T-helper 2 cell treated with Interferon-gamma antibody and Interleukin-4, amounts not matched to agents 5 μg/mL and 100 μg/mL, for 36 hours (primary cell): ENCODE data around the gene IQCH.
"Not testable (repeated sequence)": the region's sequence is repeated elsewhere in the genome, so short reads cannot be mapped to it uniquely, and the experiment has no call there.

Source experiments
- DNase-seq: peaks from one replicate; pipeline ENCODE4 v3.0.0; 2021; ENCODE audit warnings: low spot score
- H3K27ac Mint-ChIP-seq: one replicate; pipeline ENCODE4 v1.8.0; 2021; ENCODE audit warnings: mild to moderate bottlenecking, mixed read lengths
- H3K27me3 Mint-ChIP-seq: one replicate; pipeline ENCODE4 v1.8.0; 2021; ENCODE audit warnings: low read depth, mixed read lengths
- H3K36me3 Mint-ChIP-seq: one replicate; pipeline ENCODE4 v1.8.0; 2021; ENCODE audit warnings: low read depth, mixed read lengths
- H3K4me1 Mint-ChIP-seq: one replicate; pipeline ENCODE4 v1.8.0; 2021; ENCODE audit warnings: low read depth, mixed read lengths
- H3K4me3 Mint-ChIP-seq: one replicate; pipeline ENCODE4 v1.8.0; 2022; ENCODE audit warnings: mild to moderate bottlenecking, moderate library complexity, mixed read lengths
- H3K9me3 Mint-ChIP-seq: one replicate; pipeline ENCODE4 v1.8.0; 2021; ENCODE audit warnings: mixed read lengths

Gene IQCH

DNA sequence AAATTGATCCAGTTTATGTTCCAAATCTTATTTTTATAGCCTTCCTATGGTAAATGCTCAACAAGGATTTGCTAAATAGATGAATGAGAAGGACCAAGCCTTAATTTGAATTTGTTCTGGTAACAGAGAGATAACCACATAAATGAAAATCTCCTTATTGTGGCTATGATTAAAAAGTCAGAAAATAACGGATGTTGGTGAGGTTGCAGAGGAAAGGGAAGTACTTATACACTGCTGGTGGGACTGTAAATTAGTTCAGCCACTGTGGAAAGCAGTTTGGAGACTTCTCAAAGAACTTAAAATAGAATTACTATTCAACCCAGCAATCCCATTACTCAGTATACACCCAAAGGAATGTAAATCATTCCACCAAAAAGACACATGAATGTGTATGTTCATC, 26.3 kb upstream of the IQCH start:
- no peak overlapping the region for H3K27ac Mint-ChIP-seq
- DNase-seq = no peak
- no peak overlapping the region for H3K4me3 Mint-ChIP-seq
- H3K27me3 Mint-ChIP-seq = no peaks in the 10 kb centered on the region
- H3K4me1 Mint-ChIP-seq = peaks cover 7% of the 10 kb centered on the region
- no peaks in the 10 kb centered on the region for H3K9me3 Mint-ChIP-seq
- H3K36me3 Mint-ChIP-seq = peaks cover 44% of the 10 kb centered on the region

DNA sequence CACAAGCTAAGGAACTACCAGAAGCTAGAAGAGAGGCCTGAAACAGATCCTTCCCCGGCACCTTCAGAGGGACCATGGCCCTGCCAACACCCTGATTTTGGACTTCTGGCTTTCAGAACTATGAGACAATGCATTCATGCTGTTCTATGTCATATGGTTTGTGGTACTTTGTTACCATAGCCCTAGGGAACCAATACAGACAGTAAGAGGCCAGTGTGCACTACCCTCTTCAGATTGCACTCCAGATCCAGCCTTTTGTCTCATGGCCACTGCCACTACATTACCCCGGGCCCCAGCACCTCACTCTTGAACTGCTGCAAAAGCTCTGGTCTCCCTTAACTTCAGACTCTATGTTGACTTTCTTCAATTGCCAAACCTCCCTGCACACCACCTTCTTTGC, 24.1 kb upstream of the IQCH start:
- no peaks in the 10 kb centered on the region for H3K27me3 Mint-ChIP-seq
- H3K4me3 Mint-ChIP-seq = no peak overlapping the region
- H3K36me3 Mint-ChIP-seq = peaks cover 57% of the 10 kb centered on the region
- H3K9me3 Mint-ChIP-seq = no peaks in the 10 kb centered on the region
- H3K27ac Mint-ChIP-seq = no peak overlapping the region
- H3K4me1 Mint-ChIP-seq = peaks cover 9% of the 10 kb centered on the region
- no peak for DNase-seq

- no peak for DNase-seq
- peaks cover 11% of the 10 kb centered on the region for H3K4me1 Mint-ChIP-seq
- no peaks in the 10 kb centered on the region for H3K9me3 Mint-ChIP-seq
- no peak overlapping the region for H3K4me3 Mint-ChIP-seq
- no peak overlapping the region for H3K27ac Mint-ChIP-seq
- H3K36me3 Mint-ChIP-seq = peaks cover 63% of the 10 kb centered on the region
- H3K27me3 Mint-ChIP-seq = no peaks in the 10 kb centered on the region
These were observed 22.0 kb upstream of the IQCH start for GRCh38 chr15:67232591-67232990.

GRCh38 chr15:67240235-67241131, 14.1 kb upstream of the IQCH start:
- H3K27ac Mint-ChIP-seq = peak overlapping the region; percentile 82
- no peaks in the 10 kb centered on the region for H3K9me3 Mint-ChIP-seq
- no peak for DNase-seq
- H3K36me3 Mint-ChIP-seq = peaks cover 23% of the 10 kb centered on the region
- peaks cover 43% of the 10 kb centered on the region for H3K4me1 Mint-ChIP-seq
- peak overlapping the region; percentile 65 for H3K4me3 Mint-ChIP-seq
- no peaks in the 10 kb centered on the region for H3K27me3 Mint-ChIP-seq

DNA sequence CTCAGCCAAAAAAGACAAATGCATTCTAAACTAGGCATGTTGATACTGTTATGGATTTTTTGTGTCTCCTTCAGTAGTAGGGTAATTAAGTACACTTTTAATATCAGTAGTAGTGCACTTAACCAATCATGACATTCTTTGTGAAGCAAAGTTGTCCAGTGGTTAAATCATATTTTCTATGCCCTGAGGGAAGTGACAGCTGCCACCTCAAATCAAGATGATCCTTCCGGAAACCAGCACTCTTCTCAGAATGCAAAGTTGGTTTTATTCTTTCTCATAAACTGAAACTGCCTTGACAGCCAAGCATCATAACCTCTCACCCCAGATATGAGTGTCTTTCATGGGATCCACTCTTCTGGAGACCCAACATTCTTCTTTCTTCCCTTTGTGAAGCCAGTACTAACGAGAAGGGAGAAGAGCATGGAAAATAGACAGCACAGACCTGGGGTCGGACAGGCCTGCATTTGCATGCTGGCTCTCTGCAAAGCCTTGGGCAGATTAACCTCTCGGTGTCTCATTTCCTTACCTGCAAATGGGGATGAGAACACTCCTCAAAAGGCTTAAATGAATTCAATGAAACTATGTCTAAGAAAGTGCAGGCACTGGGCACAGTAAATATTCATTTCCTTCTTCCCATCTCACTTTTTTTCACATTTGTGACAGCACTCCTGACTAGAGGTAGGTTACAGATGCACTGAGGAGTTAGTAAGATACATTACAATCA, 13.3 kb upstream of the IQCH start:
- DNase-seq = peak; percentile 64
- peaks cover 22% of the 10 kb centered on the region for H3K36me3 Mint-ChIP-seq
- no peaks in the 10 kb centered on the region for H3K27me3 Mint-ChIP-seq

DNA sequence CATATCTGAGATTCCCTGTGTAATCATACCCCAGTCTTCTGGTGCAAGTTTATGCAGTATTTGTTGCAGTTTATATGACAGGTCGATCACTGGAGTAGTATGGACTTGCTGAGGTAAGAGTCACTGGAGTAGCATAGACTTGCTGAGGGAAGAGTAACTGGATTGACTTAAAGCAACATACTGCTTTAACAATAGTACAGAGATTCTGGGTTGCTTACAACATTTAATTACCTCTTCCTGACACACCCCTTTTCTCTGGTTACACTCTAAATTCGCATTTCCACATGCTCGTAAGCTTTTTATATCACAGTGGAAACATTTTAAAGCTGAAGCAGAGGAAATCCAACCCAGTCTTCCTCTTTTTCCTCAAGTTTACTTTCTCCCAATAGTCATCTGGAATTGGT, 11.9 kb upstream of the IQCH start:
- no peak for DNase-seq
- peak overlapping the region; percentile 37 for H3K4me3 Mint-ChIP-seq
- peak overlapping the region; percentile 26 for H3K27ac Mint-ChIP-seq
- peaks cover 43% of the 10 kb centered on the region for H3K4me1 Mint-ChIP-seq
- H3K36me3 Mint-ChIP-seq = peaks cover 32% of the 10 kb centered on the region
- H3K9me3 Mint-ChIP-seq = peaks cover 4% of the 10 kb centered on the region
- no peaks in the 10 kb centered on the region for H3K27me3 Mint-ChIP-seq

More for the DNA sequence above, 13.3 kb upstream of the IQCH start:
- Mint-ChIP-seq H3K27ac (peak overlapping the region; percentile 82), H3K9me3 (no peaks in the 10 kb centered on the region), H3K4me1 (peaks cover 42% of the 10 kb centered on the region), H3K4me3 (peak overlapping the region; percentile 65)

DNA sequence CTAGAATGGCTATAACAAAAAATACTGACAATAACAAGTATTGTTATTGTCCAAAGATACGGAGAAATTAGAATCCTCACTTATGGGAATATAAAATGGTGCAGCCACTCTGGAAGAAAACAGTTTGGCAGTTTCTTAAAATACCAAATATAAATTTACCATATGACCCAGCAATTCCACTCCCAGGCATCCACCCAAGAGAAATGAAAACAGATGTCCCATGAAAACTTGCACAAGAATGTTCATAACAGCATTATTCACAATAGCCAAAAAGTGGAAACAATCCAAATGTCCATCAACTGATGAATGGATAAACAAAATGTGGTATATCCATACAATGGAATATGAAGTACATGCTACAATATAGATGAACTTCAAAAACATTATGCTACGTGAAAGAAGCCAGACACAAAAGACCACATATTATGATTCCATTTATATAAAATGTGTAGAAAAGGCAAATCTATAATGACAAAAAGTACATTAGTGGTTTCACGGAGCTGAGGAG, 9.6 kb upstream of the IQCH start:
- peaks cover 4% of the 10 kb centered on the region for H3K9me3 Mint-ChIP-seq

DNA sequence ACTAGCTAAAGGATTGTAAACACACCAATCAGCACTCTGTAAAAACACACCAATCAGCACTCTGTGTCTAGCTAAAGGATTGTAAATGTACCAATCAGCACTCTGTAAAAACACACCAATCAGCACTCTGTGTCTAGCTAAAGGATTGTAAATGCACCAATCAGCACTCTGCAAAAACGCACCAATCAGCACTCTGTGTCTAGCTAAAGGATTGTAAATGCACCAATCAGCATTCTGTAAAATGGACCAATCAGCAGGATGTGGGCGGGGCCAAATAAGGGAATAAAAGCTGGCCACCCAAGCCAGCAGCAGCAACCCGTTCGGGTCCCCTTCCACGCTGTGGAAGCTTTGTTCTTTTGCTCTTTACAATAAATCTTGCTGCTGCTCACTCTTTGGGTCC, 8.0 kb upstream of the IQCH start:
- DNase-seq, H3K4me3 Mint-ChIP-seq, H3K9me3 Mint-ChIP-seq, H3K27me3 Mint-ChIP-seq, H3K27ac Mint-ChIP-seq: not testable (repeated sequence)
- Mint-ChIP-seq H3K4me1 (peaks cover 25% of the 10 kb centered on the region), H3K36me3 (peaks cover 45% of the 10 kb centered on the region)

More for the DNA sequence above, 9.6 kb upstream of the IQCH start:
- peaks cover 43% of the 10 kb centered on the region for H3K36me3 Mint-ChIP-seq
- H3K4me1 Mint-ChIP-seq = peaks cover 39% of the 10 kb centered on the region
- H3K4me3 Mint-ChIP-seq = no peak overlapping the region
- H3K27ac Mint-ChIP-seq = no peak overlapping the region
- H3K27me3 Mint-ChIP-seq = no peaks in the 10 kb centered on the region
- DNase-seq = no peak

DNA sequence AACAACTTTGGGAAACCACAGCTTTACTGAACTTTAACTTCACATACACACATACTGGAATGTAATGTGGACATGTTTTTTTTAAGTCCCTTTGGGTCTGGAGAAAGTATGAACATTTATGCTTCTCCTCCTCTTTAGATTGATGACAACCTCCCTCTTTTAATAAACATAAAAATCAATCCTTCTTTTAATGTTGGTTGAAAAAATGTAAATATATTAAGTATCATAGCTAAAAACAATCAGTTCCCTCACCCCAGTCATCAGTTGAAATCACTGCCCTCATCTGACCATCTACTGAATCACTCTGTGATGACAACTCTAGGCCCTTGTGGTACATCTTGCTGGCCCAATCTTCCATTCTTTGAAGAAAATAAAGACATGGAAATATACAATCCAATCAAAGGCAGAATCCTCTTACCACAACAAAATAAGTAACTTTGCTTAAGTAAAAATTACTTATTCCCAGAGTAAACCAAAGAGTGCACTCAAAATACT, 6.5 kb upstream of the IQCH start:
- H3K27me3 Mint-ChIP-seq = no peaks in the 10 kb centered on the region
- no peak overlapping the region for H3K27ac Mint-ChIP-seq
- no peak overlapping the region for H3K4me3 Mint-ChIP-seq
- H3K9me3 Mint-ChIP-seq = peaks cover 4% of the 10 kb centered on the region
- H3K36me3 Mint-ChIP-seq = peaks cover 49% of the 10 kb centered on the region
- no peak for DNase-seq
- peaks cover 27% of the 10 kb centered on the region for H3K4me1 Mint-ChIP-seq

- Mint-ChIP-seq H3K4me3 (no peak overlapping the region), H3K4me1 (peaks cover 32% of the 10 kb centered on the region), H3K9me3 (peaks cover 4% of the 10 kb centered on the region), H3K36me3 (peaks cover 46% of the 10 kb centered on the region), H3K27ac (no peak overlapping the region), H3K27me3 (peaks cover 3% of the 10 kb centered on the region)
- no peak for DNase-seq
These were observed 4.8 kb upstream of the IQCH start for GRCh38 chr15:67249830-67250229.

DNA sequence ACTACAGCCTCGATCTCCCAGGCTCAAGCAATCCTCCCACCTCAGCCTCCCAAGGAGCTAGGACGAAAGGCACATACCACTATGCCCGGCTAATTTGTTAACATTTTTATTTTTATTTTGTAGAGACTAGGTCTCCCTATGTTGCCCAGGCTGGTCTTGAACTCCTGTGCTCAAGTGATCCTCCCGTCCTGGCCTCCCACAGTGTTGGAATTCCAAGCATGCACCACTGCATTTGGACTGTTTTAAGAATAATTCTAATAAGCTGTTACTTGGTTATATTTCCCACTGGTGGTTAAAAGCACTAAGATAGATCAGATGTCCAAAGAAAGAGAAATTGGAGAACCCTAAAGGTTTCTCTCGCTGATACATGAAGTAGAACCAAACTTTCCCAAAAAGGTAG, 3.3 kb upstream of the IQCH start:
- Mint-ChIP-seq H3K9me3 (peaks cover 4% of the 10 kb centered on the region), H3K27ac (no peak overlapping the region), H3K27me3 (peaks cover 15% of the 10 kb centered on the region), H3K4me3 (no peak overlapping the region), H3K36me3 (peaks cover 32% of the 10 kb centered on the region), H3K4me1 (peaks cover 38% of the 10 kb centered on the region)
- no peak for DNase-seq

DNA sequence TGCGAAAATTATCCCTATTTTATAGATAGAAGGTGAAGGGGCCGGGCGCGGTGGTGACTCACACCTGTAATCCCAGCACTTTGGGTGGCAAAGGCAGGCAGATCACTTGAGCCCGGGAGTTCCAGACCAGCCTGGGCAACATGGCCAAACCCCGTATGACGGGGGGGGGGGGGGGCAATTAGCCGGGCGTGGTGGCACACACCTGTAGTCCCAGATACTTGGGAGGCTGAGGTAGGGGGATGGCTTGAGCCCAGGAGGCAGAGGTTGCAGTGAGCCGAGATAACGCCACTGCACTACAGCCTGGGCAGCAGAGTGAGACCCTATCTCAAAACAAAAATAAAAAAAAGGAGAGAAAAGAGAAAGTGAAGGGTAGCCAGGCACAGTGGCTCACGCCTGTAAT, 1.5 kb upstream of the IQCH start:
- Mint-ChIP-seq H3K27ac (peak overlapping the region; percentile 98), H3K4me1 (peaks cover 32% of the 10 kb centered on the region), H3K36me3 (peaks cover 16% of the 10 kb centered on the region), H3K27me3 (peaks cover 23% of the 10 kb centered on the region), H3K9me3 (no peaks in the 10 kb centered on the region), H3K4me3 (peak overlapping the region; percentile 100)
- DNase-seq = no peak

DNA sequence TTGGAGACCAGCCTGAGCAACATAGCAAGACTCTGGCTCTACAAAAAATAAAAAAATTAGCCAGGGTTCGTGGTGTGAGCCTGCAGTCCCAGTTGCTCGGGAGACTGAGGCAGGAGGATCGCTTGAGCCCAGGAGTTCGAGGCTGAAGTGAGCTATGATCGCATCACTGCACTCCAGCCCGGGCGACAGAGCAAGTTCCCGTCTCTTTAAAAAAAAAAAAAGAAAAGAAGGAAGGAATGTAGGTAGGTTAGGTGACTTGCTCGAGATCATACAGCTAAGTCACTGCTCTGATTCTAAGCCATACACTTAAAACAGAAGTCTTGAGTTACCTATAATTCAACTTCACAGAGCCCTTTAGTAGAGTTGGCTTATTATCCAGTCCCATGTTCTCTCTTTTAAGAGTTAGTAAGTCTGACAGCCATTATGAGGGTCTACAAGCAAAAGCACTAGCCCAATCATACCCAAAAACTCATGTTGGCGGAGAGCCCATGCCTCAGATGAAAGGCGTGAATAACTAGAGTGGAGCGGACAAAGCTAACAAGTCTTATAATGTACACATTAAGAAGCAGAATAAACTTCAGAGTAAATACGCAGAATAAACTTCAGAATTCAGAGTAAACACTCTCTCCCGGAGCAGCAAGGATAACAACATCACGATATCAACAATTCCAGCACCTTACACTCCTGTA, 893 bp upstream of the IQCH start:
- H3K4me1 Mint-ChIP-seq = peaks cover 31% of the 10 kb centered on the region
- peak overlapping the region; percentile 98 for H3K27ac Mint-ChIP-seq

More for the DNA sequence above, 893 bp upstream of the IQCH start:
- Mint-ChIP-seq H3K4me3 (peak overlapping the region; percentile 100), H3K9me3 (no peaks in the 10 kb centered on the region), H3K36me3 (peaks cover 11% of the 10 kb centered on the region), H3K27me3 (peaks cover 23% of the 10 kb centered on the region)
- no peak for DNase-seq
